HG03378 (cell line): Measurements from ENCODE around the gene DENND5B.
"Not testable (repeated sequence)": the region's sequence is repeated elsewhere in the genome, so short reads cannot be mapped to it uniquely, and the experiment has no call there.

Experiments used
- ATAC-seq: cut with Tn5 transposase; IDR thresholded peaks from one replicate; pipeline ENCODE4 v1.9.1; 2021; ENCODE audit warnings: mild to moderate bottlenecking, moderate library complexity; ENCODE audit not compliant: unreplicated experiment

DENND5B gene

DNA sequence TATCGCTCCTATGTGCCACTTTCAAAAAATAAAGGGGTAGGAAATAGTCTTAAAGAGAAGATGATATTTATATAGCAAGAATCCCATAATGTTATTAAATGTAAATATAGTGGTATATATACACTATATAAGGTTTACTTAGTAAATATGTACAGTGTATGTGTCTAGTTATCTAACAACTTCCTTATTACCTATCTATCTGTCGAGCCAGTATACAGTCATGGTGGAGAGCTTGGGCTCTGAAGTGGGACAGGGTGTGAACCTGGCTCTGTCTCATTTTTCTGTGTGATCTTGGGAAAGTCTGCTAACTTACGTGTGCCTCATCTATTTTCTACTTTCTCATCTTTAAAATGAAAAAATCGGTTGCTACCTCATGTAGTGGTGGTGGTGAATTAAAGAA lies 202.2 kb downstream of the DENND5B start:
- ATAC-seq, result no peak

DNA sequence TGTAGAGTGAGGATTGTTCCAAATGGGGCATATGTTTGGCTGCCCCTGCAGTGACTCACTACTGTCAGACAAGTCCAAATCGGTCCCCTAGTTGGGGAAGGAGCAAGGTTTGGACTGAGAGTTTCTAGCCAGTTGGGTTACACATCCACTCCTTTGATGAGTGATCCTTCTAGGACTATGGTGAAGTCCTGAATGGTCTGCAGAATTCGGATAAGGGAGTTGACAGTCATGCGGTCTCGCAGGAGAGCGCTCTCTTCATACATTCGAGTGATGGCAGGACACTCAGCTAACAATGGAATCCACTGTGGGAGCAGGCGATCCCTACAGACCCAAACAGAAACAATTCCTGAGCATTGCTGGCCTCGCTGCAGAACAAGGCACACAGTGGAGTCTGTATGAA lies 203.5 kb downstream of the DENND5B start:
- no peak for ATAC-seq

DNA sequence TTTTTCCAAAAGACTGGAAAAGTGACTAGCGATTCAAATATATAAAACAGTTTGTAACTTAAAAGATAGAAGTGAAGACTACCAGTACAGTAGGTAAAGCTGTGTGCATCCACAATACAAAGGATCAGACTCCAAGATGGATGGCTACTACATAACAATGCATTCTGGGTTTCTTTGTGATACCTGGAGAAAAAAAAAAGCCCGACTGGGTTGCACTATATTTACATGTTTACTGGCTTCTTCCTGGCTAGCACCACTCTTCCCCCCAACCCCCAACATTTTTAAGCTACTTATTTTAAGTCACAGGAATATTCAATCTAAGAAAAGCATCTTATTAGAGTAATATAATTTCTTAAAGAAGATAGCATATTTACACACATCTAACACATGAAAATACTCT lies 203.9 kb downstream of the DENND5B start:
- no peak for ATAC-seq

- no peak for ATAC-seq
Measured at GRCh38 chr12:31386364-31386777, 204.6 kb downstream of the DENND5B start.

DNA sequence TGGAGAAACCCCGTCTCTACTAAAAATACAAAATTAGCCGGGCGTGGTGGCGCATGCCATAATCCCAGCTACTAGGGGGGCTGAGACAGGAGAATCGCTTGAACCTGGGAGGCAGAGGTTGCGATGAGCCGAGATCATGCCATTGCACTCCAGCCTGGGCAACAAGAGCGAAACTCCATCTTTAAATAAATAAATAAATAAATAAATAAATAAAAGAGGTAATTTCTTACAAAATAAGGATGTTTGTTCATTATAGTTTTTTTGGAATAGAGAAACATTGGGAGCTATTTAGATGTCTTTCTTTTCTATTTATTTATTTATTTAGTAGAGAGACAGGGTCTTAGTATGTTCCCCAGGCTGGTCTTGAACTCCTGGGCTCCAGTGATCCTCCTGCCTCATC lies 213.7 kb downstream of the DENND5B start:
- not testable (repeated sequence) for ATAC-seq

DNA sequence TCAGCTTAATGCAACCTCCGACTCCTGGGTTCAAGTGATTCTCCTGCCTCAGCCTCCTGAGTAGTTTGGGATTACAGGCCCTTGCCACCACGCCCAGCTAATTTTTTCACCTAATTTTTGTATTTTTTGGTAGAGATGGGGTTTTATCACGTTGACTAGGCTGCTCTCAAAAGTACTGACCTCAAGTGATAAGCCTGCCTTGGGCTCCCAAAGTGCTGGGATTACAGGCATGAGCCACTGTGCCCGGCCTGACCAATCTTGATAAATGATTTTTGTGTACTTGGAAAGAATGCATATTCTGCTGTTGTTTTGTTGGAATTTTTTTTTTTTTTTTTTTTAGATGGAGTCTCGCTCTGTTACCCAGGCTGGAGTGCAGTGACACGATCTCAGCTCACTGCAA lies 215.5 kb downstream of the DENND5B start:
- ATAC-seq, result not testable (repeated sequence)

DNA sequence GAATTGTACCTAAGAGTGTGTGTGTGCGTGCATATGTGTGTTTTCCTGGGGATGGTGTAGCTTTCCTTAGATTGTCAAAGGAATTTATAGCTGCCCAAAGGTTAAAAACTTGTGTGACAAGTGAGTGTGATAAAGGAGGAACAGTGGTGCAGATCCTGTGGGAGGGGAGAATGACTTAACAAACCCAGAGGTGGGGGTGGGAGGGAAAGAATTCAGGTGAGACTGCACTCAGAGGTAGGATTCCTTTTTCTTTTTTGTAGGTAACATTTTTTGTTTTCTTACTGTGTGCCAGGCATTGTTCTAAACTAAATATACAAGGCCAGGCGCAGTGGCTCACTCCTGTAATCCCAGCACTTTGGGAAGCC lies 219.7 kb downstream of the DENND5B start:
- no peak for ATAC-seq

- no peak for ATAC-seq
Measured at GRCh38 chr12:31370531-31371255, 220.2 kb downstream of the DENND5B start.

GRCh38 chr12:31369712-31370521 lies 221.0 kb downstream of the DENND5B start:
- no peak for ATAC-seq

- ATAC-seq, result no peak
Measured at GRCh38 chr12:31368666-31369361, 222.1 kb downstream of the DENND5B start.

DNA sequence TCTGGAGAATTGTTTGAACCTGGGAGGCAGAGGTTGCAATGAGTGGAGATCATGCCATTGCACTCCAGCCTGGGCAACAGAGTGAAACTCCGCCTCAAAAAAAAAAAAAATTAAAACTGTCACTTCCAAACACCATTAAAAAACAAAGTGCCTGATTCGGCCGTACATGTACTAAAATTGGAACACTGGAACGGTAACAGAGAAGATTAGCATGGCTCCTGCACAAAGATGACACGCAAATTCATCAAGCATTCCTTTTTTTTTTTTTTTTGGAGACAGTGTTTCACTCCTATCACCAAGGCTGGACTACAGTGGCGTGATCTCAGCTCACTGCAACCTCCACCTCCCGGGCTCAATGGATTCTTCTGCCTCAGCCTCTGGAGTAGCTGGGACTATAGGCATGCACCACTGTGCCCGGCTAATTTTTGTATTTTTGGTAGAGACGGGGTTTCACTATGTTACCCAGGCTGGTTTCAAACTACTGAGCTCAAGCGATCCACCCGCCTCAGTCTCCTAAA lies 224.8 kb downstream of the DENND5B start:
- ATAC-seq, result no peak

GRCh38 chr12:31363831-31364230 lies 227.1 kb downstream of the DENND5B start:
- ATAC-seq, result no peak

- ATAC-seq, result peak; percentile 11
Measured at GRCh38 chr12:31363416-31363809, 227.5 kb downstream of the DENND5B start.

- ATAC-seq, result peak; percentile 76
Measured at GRCh38 chr12:31362759-31363415, 228.0 kb downstream of the DENND5B start.

DNA sequence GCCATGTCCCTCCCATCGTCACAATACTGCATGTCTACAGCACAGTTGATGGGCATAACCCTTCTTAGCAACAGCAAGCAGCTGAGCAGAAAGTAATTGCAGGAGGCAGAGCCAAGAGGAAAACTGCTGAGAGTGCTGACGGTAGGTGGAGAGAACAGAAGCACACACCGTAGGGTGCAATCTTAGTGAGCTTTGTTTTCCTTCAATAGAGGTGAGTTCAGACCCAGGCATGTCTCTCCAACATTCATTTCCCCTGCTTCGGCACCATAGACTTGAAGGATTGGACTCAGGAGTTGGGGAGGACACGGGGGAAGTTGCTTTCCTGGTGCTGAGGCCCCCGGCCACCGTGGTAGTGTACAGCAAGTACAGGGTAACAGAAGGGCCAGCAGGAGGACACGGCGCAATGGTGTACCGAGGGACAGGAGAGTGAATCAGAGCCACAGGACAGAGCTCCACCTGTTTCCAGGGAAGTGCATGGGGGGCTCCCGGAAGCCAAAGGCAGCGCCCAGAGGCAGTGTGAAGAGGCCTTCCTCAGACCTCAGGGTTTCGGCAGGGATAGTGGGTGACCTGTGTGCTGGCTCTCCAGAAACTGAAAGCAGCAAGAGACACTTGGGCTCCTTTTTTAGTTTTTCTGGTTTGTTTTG lies 228.7 kb downstream of the DENND5B start:
- peak; percentile 29 for ATAC-seq

DNA sequence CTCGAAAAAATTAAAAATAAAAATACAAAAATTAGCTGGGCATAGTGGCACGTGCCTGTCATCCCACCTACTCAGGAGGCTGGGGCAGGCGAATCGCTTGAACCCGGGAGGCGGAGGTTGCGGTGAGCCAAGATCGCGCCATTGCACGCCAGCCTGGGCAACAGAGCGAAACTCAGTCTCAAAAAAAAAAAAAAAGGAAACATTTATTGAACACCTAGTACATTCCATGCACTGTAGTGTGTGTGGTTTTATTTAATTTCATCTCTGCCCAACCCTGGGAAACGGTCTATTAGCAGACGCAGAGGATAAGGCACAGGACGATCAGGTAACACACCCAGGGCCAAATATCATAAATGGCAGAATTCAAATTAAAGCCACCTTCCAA lies 229.2 kb downstream of the DENND5B start:
- ATAC-seq, result no peak

DNA sequence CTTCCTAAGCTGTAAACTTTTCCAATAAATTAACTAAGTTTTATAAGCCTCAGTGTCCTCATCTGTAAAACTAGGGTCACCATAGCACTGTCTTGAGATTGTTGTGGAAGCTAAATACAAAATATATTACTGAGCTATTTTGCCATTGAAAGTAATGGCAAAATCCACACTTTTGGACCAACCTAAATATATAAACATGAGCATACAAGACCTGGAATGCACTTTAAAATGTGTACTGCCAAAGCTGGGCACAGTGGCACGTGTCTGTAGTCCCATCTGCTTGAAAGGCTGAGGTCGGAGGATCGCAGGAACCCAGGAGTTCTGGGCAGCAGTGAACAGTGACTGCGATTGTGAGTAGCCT lies 235.2 kb downstream of the DENND5B start:
- ATAC-seq, result no peak

DNA sequence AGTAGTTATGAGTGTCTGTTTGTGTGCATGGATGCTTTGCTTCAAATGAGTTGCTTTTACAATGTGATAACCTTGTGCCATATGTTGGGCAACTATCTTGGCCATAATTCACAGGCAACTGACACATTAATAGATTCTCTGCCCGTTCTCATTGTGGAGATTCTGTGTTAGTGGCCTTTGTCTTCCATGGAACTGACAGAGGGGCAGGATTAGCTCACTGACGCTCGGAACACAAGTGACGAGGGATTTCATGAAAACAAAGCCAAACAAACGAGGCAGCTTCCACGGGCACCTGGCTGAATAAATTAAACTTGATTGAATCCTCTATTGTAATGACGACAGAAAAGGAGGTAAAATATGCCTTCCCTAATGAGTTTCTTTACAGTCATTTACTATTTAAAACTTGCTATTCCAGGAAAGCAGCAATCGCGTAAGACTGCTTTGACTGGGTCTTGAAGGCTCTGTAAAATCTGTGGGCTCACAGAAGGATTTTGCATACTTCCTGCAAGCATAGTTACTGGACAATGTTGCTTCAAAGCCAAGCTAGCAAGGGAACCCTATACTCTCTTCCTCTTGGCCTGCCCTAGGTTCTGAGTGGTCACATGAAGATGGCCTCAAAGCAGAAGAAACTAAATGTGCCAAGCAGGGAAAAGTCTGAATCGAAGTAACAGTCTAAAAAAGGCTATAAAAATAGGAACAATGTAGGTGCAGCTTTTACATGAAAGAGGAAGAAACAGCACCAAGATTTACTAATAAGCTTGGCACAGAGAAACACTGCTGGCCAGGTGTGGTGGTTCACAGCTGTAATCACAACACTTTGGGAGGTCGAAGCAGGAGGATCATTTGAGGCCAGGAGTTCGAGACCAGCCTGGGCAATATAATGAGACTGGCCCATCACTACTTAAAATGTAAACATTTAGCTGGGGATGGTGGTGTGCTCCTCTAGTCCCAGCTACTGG lies 236.9 kb downstream of the DENND5B start:
- ATAC-seq, result no peak

DNA sequence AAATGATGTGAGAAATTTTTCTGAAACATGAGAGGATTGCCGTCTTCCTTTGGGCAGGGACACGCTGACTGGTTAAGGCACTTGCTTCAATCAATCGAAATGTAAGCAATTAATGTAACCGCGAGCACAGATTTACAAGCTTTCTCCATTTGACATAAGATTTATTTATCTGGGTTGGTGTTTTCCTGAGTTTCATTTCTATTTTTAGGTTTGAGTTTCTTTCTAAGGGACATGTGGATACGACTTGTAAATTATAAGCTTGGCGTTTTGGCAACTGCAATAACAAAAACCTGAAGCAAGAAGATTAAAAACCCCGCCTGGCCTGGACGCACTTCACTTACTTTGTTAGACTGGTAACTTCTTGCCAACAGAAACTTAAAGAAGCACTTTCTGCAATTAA lies 244.7 kb downstream of the DENND5B start:
- ATAC-seq, result no peak

- ATAC-seq, result no peak
Measured at GRCh38 chr12:31343139-31343538, 247.8 kb downstream of the DENND5B start.
